B cell (primary cell): ENCODE data around the gene NDST1. TPM values are rescaled to one million over a fixed set of nuclear protein-coding genes. Genes with fewer than 3 reads are reported as not detected.

Source experiments
- ATAC-seq: fragments of 200-7000 bp; cut with Tn5 transposase; one replicate; pipeline ENCODE4 v1.10.0; 2021; ENCODE audit warnings: low read depth, mild to moderate bottlenecking, moderate number of reproducible peaks, moderate library complexity
- CTCF ChIA-PET: fragments of 350-600 bp; sonication (Branson Sonifier 250); formaldehyde crosslinking; loops from one replicate; lab custom pipeline; 2021; ENCODE audit warnings: antibody characterized with exemption, inconsistent platforms; lab: Charles Lee
- POLR2A ChIA-PET: fragments of 350-600 bp; sonication (Branson Sonifier 250); formaldehyde crosslinking; loops from one replicate; lab custom pipeline; 2021; ENCODE audit warnings: antibody characterized with exemption; lab: Charles Lee
- DNase-seq: peaks from one replicate; pipeline ENCODE4 v3.0.0; 2013
- H2AFZ ChIP-seq: 2 replicates; pipeline ENCODE4 v1.6.1; 2012; ENCODE audit warnings: mild to moderate bottlenecking, low read depth, low read length; ENCODE audit not compliant: insufficient read depth, poor library complexity, severe bottlenecking
- H3K27ac ChIP-seq, 2 donors: 1 replicate in 1 of 2; 2 replicates in 1 of 2; pipeline ENCODE4 v1.5.1; 2012 to 2013; ENCODE audit warnings: low read length in 2 of 2, mild to moderate bottlenecking in 2 of 2, moderate library complexity in 1 of 2
- H3K27me3 ChIP-seq, 4 experiments: fragments of 200-600 bp in 1 of 4; sonication (generic) in 1 of 4; replicated peaks in 1 of 4; 1 replicate in 2 of 4; 2 replicates in 2 of 4; pipeline versions ENCODE4 v1.6.1 to v1.7.0; 2013 to 2016; ENCODE audit warnings: low read length in 3 of 4, mild to moderate bottlenecking in 2 of 4, mixed read lengths in 1 of 4, moderate library complexity in 1 of 4; ENCODE audit not compliant: insufficient read depth in 4 of 4, control insufficient read depth in 3 of 4; ENCODE audit errors: control extremely low read depth in 1 of 4
- H3K36me3 ChIP-seq, 2 experiments: replicated peaks in 1 of 2; 1 replicate in 1 of 2; 2 replicates in 1 of 2; pipeline versions ENCODE4 v1.6.1 to v1.7.1; 2013; ENCODE audit warnings: low read length in 1 of 2; ENCODE audit not compliant: insufficient read depth in 2 of 2, control insufficient read depth in 1 of 2; ENCODE audit errors: control extremely low read depth in 1 of 2, extremely low read depth in 1 of 2
- H3K4me1 ChIP-seq, 2 donors: fragments of 200-600 bp in 1 of 2; sonication (generic) in 1 of 2; 1 replicate in 1 of 2; 2 replicates in 1 of 2; pipeline versions ENCODE4 v1.5.1 to v1.6.1; 2013 to 2017; ENCODE audit warnings: low read length in 2 of 2; ENCODE audit not compliant: control insufficient read depth in 2 of 2, insufficient read depth in 2 of 2
- H3K4me2 ChIP-seq: replicated peaks from 2 replicates; pipeline ENCODE3; 2012; ENCODE audit warnings: mild to moderate bottlenecking, low read depth, low read length; ENCODE audit not compliant: poor library complexity, severe bottlenecking
- H3K4me3 ChIP-seq, 5 experiments: fragments of 200-600 bp in 1 of 5; sonication (generic) in 1 of 5; 1 replicate in 3 of 5; 2 replicates in 2 of 5; pipeline versions ENCODE4 v1.5.1 to v1.7.0; 2011 to 2016; ENCODE audit warnings: low read length in 4 of 5, mild to moderate bottlenecking in 4 of 5, low read depth in 2 of 5, control low read depth in 1 of 5, moderate library complexity in 1 of 5; ENCODE audit not compliant: insufficient read depth in 1 of 5; ENCODE audit errors: control extremely low read depth in 1 of 5, extremely low read depth in 1 of 5
- H3K79me2 ChIP-seq: fragments of 200-600 bp; sonication (generic); one replicate; pipeline ENCODE4 v1.6.0; 2016; ENCODE audit warnings: low read length; ENCODE audit not compliant: control insufficient read depth, insufficient read depth
- H3K9ac ChIP-seq: fragments of 200-600 bp; sonication (generic); 2 replicates; pipeline ENCODE4 v1.6.1; 2017; ENCODE audit warnings: mild to moderate bottlenecking, low read length, moderate library complexity
- H3K9me3 ChIP-seq, 3 donors: one replicate each; pipeline versions ENCODE4 v1.6.1 to v1.7.1; 2013; ENCODE audit warnings: low read length in 2 of 3; ENCODE audit not compliant: control insufficient read depth in 2 of 3, insufficient read depth in 1 of 3; ENCODE audit errors: control extremely low read depth in 1 of 3
- H4K20me1 ChIP-seq: 2 replicates; pipeline ENCODE4 v1.6.0; 2012; ENCODE audit warnings: mild to moderate bottlenecking, low read length; ENCODE audit not compliant: insufficient read depth, control insufficient read depth, poor library complexity, severe bottlenecking
- H3K27ac Mint-ChIP-seq: one replicate; pipeline ENCODE4 v1.8.0; 2021; ENCODE audit warnings: mixed read lengths
- H3K27me3 Mint-ChIP-seq: one replicate; pipeline ENCODE4 v1.8.0; 2021; ENCODE audit warnings: mixed read lengths
- H3K4me1 Mint-ChIP-seq: one replicate; pipeline ENCODE4 v1.8.0; 2021; ENCODE audit warnings: mixed read lengths
- H3K4me3 Mint-ChIP-seq: one replicate; pipeline ENCODE4 v1.8.0; 2021; ENCODE audit warnings: mixed read lengths
- H3K9me3 Mint-ChIP-seq: one replicate; pipeline ENCODE4 v1.8.0; 2022; ENCODE audit warnings: mixed read lengths; ENCODE audit not compliant: insufficient read depth
- CTCF ChIP-seq: fragments of 200-600 bp; IDR thresholded peaks from one replicate; pipeline ENCODE4 v1.8.0; 2022; ENCODE audit warnings: antibody characterized with exemption, mild to moderate bottlenecking
- EZH2 ChIP-seq: IDR thresholded peaks from 2 replicates; pipeline ENCODE4 v1.6.1; 2012; ENCODE audit warnings: borderline replicate concordance, low read depth, mild to moderate bottlenecking, moderate library complexity, low read length; ENCODE audit not compliant: insufficient read depth, poor library complexity, severe bottlenecking
- WGBS: methylation state at CpG from one replicate; pipeline ENCODE4 v1.1.5; 2013; ENCODE audit warnings: missing lambda C conversion rate; ENCODE audit not compliant: insufficient coverage; 5-methylcytosine and 5-hydroxymethylcytosine counted together
- intact Hi-C: fragments of 100-400 bp; cut with micrococcal nuclease; formaldehyde crosslinking; loops from one replicate; pipeline ENCODE4 v1.10.0; 2022
- polyA plus RNA-seq: library from polyadenylated mRNA; depleted of rRNA; stranded (reverse); fragments of >200 nt; gene quantifications from 2 replicates; pipeline ENCODE4 v1.2.3, GENCODE V29; 2012
- total RNA-seq, 2 donors: library from RNA; stranded (reverse); fragments of 120-200 nt in 1 of 2; gene quantifications; 1 replicate in 1 of 2; 2 replicates in 1 of 2; pipeline versions ENCODE4 v1.2.3 to v1.2.4, GENCODE V29; 2013 to 2022

NDST1 gene
- total and polyA plus RNA-seq, 2 donors (not counting 1 experiment from before 2014, with no cell fraction given): 4.3 to 7.0 TPM

- Mint-ChIP-seq H3K27me3 (no peaks in the 10 kb centered on the region), H3K4me3 (no peak overlapping the region), H3K4me1 (no peaks in the 10 kb centered on the region), H3K27ac (no peak overlapping the region), H3K9me3 (no peaks in the 10 kb centered on the region)
- no CpG with 5 or more reads among the region's 2 CpGs for WGBS
- DNase-seq (no peak), ATAC-seq (no peak)
- H3K27ac ChIP-seq: no peak overlapping the region
- no peaks in the 10 kb centered on the region for H3K27me3 ChIP-seq
- H3K4me1 ChIP-seq: no peaks in the 10 kb centered on the region
- H2AFZ ChIP-seq: no peak overlapping the region
- ChIA-PET CTCF (interaction anchor here (0.7 to 1.8 kb wide), 3 partner anchors 9 to 1249 kb away, joined by 5 to 7 read pairs (median 6); no protein-coding TSS in a partner anchor), POLR2A (no interaction called here)
- no peak overlapping the region for H3K4me2 ChIP-seq
- intact Hi-C loops: no loop called here
- no peak overlapping the region for H3K9ac ChIP-seq
- H3K4me3 ChIP-seq: no peak overlapping the region
- peaks cover 0 to 3% of the 10 kb centered on the region in 2 experiments for H3K36me3 ChIP-seq
- H3K79me2 ChIP-seq: no peaks in the 10 kb centered on the region
- no peaks in the 10 kb centered on the region for H3K9me3 ChIP-seq
- TF ChIP-seq CTCF (no peak), EZH2 (no peak)
- no peaks in the 10 kb centered on the region for H4K20me1 ChIP-seq
Observed at GRCh38 chr5:150551066-150551465, 43.1 kb downstream of the NDST1 start.

GRCh38 chr5:150553402-150553801 lies 45.5 kb downstream of the NDST1 start:
- H3K9me3 Mint-ChIP-seq: no peaks in the 10 kb centered on the region
- no peak for DNase-seq
- peaks cover 5 to 6% of the 10 kb centered on the region in 2 donors for H3K4me1 ChIP-seq
- H3K4me3 ChIP-seq: no peak overlapping the region
- 97% methylated on average over 10 of the region's 17 CpGs for WGBS
- TF ChIP-seq CTCF (no peak), EZH2 (no peak)
- H3K27me3 Mint-ChIP-seq: no peaks in the 10 kb centered on the region
- no peak for ATAC-seq
- H3K36me3 ChIP-seq: peaks cover 0 to 3% of the 10 kb centered on the region in 2 experiments
- H3K9me3 ChIP-seq: no peaks in the 10 kb centered on the region
- H3K27ac ChIP-seq: no peak overlapping the region
- CTCF ChIA-PET: interaction anchor here (1.0 to 2.1 kb wide), 2 partner anchors 9 kb away, joined by 3 to 9 read pairs; no protein-coding TSS in a partner anchor
- no peak overlapping the region for H3K4me3 Mint-ChIP-seq
- H4K20me1 ChIP-seq: no peaks in the 10 kb centered on the region
- H3K27me3 ChIP-seq: no peaks in the 10 kb centered on the region
- no peak overlapping the region for H3K27ac Mint-ChIP-seq
- no peak overlapping the region for H3K4me2 ChIP-seq
- no peak overlapping the region for H3K9ac ChIP-seq
- POLR2A ChIA-PET: no interaction called here
- H2AFZ ChIP-seq: no peak overlapping the region
- intact Hi-C loops: no loop called here
- peaks cover 5% of the 10 kb centered on the region for H3K4me1 Mint-ChIP-seq
- H3K79me2 ChIP-seq: no peaks in the 10 kb centered on the region
